GM12878 (cell line): Measurements from ENCODE around the gene SPATA3. TPM values are rescaled to one million over a fixed set of nuclear protein-coding genes. Genes with fewer than 3 reads are reported as not detected.
A peak's percentile ranks its signal among the peaks of the same experiment; 100 is the strongest.

Source experiments
- BMI1 ChIP-seq: fragments of 450-650 bp; IDR thresholded peaks from 2 replicates; pipeline ENCODE4 v1.6.1; 2016; ENCODE audit warnings: mild to moderate bottlenecking, moderate library complexity, borderline replicate concordance
- CREB1 ChIP-seq: IDR thresholded peaks from 2 replicates; pipeline ENCODE4 v1.6.1; 2012; ENCODE audit warnings: low read depth, mild to moderate bottlenecking, inconsistent platforms
- NFIC ChIP-seq: IDR thresholded peaks from 2 replicates; pipeline ENCODE4 v1.6.1; 2012; ENCODE audit warnings: low read depth, mild to moderate bottlenecking, inconsistent platforms, low read length, moderate library complexity
- WRNIP1 ChIP-seq: IDR thresholded peaks from 2 replicates; pipeline ENCODE4 v1.6.1; 2011; ENCODE audit warnings: low read depth, low read length, improper control_type of control experiment, borderline replicate concordance
- ZBTB40 ChIP-seq: fragments of 450-650 bp; IDR thresholded peaks from 2 replicates; pipeline ENCODE4 v1.6.1; 2016; ENCODE audit warnings: mild to moderate bottlenecking, moderate library complexity, borderline replicate concordance
- polyA plus RNA-seq, 11 experiments: library from polyadenylated mRNA; depleted of rRNA in 4 of 11; unstranded in 6 of 11; stranded (reverse) in 5 of 11; fragments of >200 nt; fragmentation: Nextera tagmentation in 4 of 11; fragmentation: Illumina TruSeq in 1 of 11; extraction: Ambion mirVana in 4 of 11; extraction: Trizol in 1 of 11; gene quantifications; 1 replicate in 1 of 11; 2 replicates in 10 of 11; pipeline versions ENCODE4 v1.2.1 to v1.2.3, GENCODE V29; 2011 to 2016; ENCODE audit warnings: inconsistent platforms in 2 of 11, missing spikeins in 2 of 11, low read depth in 1 of 11
- total RNA-seq, 4 experiments: library from RNA; depleted of rRNA in 3 of 4; stranded (reverse); fragments of >200 nt in 3 of 4; fragmentation: Illumina TruSeq in 1 of 4; extraction: Trizol in 1 of 4; gene quantifications; 2 replicates each; pipeline versions ENCODE4 v1.2.1 to v1.2.3, GENCODE V29; 2013 to 2021
- TF ChIP-seq, protein P1 (sequence below): IDR thresholded peaks from 2 replicates; pipeline ENCODE4 v1.6.1; 2012; ENCODE audit warnings: low read depth, low read length, improper control_type of control experiment
- TF ChIP-seq, protein P2 (sequence below): fragments of 450-650 bp; formaldehyde crosslinking; IDR thresholded peaks from 2 replicates; pipeline ENCODE4 v1.4.0; 2022; ENCODE audit warnings: mild to moderate bottlenecking, moderate library complexity

Gene SPATA3
- total and polyA plus RNA-seq, 10 of the 15 experiments (the other 5 are each of a cell fraction or from before 2014, with no cell fraction given), result not detected

DNA sequence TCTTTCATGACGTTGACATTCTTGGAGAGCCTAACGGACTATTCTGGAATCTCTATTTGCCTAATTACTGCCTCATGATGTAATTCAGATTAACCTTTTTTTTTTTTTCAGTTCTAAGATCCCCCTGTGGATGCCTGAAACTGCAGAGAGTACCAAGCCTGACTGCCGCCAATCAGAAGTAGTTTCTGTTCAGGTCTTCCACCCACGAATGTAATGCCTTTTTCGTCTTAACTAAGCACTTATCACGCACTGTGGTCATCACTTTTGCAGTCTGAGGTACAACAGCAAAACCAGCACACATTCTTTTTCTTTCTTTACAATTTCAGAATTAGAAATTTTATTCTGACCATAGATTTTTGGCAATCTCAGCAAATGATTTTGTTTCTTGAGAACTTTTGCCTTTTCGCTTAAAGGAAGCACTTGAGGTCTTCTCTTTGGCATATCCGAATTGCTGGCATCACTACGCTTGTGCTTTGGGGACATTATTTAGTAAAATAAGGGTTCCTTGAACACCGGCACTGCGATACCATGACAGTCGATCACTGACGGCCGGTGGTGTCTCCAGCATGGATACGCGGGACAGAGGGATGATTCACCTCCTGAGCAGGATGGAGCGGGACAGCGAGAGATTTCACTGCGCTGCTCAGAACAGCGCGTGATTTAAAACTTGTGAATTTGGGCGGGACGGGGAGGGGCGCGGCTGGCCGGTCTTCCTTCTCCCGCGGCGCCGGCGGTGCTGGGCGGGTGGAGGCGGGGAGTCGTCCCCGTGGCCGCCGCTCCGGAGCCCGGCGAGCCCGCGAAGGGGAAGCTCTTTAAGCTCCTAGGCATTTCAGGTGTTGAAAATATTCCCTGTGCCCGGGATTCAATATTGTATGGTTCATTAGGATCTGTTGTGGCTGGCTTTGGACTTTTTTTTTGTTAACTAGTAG is 38.8 kb upstream of the SPATA3 start (continued):
- no peak for TF ChIP-seq ZBTB40
- no peak for TF ChIP-seq CREB1
- no peak for TF ChIP-seq BMI1
- TF ChIP-seq NFIC, result no peak
- TF ChIP-seq, protein P1, sequence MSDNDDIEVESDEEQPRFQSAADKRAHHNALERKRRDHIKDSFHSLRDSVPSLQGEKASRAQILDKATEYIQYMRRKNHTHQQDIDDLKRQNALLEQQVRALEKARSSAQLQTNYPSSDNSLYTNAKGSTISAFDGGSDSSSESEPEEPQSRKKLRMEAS, result peak; percentile 18; the same call in 1 of the 2 replicates
- no peak for TF ChIP-seq WRNIP1
- TF ChIP-seq, protein P2, sequence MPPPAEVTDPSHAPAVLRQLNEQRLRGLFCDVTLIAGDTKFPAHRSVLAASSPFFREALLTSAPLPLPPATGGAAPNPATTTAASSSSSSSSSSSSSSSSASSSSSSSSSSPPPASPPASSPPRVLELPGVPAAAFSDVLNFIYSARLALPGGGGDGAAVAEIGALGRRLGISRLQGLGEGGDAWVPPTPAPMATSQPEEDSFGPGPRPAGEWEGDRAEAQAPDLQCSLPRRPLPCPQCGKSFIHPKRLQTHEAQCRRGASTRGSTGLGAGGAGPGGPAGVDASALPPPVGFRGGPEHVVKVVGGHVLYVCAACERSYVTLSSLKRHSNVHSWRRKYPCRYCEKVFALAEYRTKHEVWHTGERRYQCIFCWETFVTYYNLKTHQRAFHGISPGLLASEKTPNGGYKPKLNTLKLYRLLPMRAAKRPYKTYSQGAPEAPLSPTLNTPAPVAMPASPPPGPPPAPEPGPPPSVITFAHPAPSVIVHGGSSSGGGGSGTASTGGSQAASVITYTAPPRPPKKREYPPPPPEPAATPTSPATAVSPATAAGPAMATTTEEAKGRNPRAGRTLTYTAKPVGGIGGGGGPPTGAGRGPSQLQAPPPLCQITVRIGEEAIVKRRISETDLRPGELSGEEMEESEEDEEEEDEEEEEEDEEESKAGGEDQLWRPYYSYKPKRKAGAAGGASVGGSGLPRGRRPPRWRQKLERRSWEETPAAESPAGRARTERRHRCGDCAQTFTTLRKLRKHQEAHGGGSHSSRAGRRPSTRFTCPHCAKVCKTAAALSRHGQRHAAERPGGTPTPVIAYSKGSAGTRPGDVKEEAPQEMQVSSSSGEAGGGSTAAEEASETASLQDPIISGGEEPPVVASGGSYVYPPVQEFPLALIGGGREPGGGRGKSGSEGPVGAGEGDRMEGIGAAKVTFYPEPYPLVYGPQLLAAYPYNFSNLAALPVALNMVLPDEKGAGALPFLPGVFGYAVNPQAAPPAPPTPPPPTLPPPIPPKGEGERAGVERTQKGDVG (CRISPR knock-in tag), result no peak
